ENCODE measurements around the gene KIF1A.

The KIF1A gene

GRCh38 chr2:240719676-240720545, 100.1 kb downstream of the KIF1A start:
- DNase-seq (ENCODE audit: low spot score), result no peak

GRCh38 chr2:240718896-240719490, 101.0 kb downstream of the KIF1A start:
- DNase-seq (ENCODE audit: low spot score), result no peak

GRCh38 chr2:240717681-240718581, 102.1 kb downstream of the KIF1A start:
- no peak for DNase-seq (ENCODE audit: low spot score)

- no peak for DNase-seq (ENCODE audit: low spot score)
Measured at GRCh38 chr2:240717181-240717641, 102.8 kb downstream of the KIF1A start.

- DNase-seq (ENCODE audit: low spot score), result no peak
Measured at GRCh38 chr2:240716130-240716798, 103.8 kb downstream of the KIF1A start.

- no peak for DNase-seq (ENCODE audit: low spot score)
Measured at GRCh38 chr2:240714747-240715725, 105.0 kb downstream of the KIF1A start.

GRCh38 chr2:240713928-240714746, 105.9 kb downstream of the KIF1A start:
- DNase-seq (ENCODE audit: low spot score), result no peak

GRCh38 chr2:240713071-240713927, 106.7 kb downstream of the KIF1A start:
- no peak for DNase-seq (ENCODE audit: low spot score)

GRCh38 chr2:240712121-240712520, 107.9 kb downstream of the KIF1A start:
- DNase-seq (ENCODE audit: low spot score), result no peak

GRCh38 chr2:240711701-240712100, 108.3 kb downstream of the KIF1A start:
- no peak for DNase-seq (ENCODE audit: low spot score)

- DNase-seq (ENCODE audit: low spot score), result no peak
Measured at GRCh38 chr2:240711296-240711695, 108.7 kb downstream of the KIF1A start.

- no peak for DNase-seq (ENCODE audit: low spot score)
Measured at GRCh38 chr2:240708457-240708856, 111.6 kb downstream of the KIF1A start.

- DNase-seq (ENCODE audit: low spot score), result no peak
Measured at GRCh38 chr2:240707821-240708220, 112.2 kb downstream of the KIF1A start.

GRCh38 chr2:240707043-240707756, 112.8 kb downstream of the KIF1A start:
- DNase-seq (ENCODE audit: low spot score), result no peak

- DNase-seq (ENCODE audit: low spot score), result no peak
Measured at GRCh38 chr2:240705204-240705791, 114.7 kb downstream of the KIF1A start.

- no peak for DNase-seq (ENCODE audit: low spot score)
Measured at GRCh38 chr2:240704651-240705050, 115.4 kb downstream of the KIF1A start.
